Measurements from ENCODE around the gene SERTAD2.
A peak's percentile ranks its signal among the peaks of the same experiment; 100 is the strongest.

Gene SERTAD2

DNA sequence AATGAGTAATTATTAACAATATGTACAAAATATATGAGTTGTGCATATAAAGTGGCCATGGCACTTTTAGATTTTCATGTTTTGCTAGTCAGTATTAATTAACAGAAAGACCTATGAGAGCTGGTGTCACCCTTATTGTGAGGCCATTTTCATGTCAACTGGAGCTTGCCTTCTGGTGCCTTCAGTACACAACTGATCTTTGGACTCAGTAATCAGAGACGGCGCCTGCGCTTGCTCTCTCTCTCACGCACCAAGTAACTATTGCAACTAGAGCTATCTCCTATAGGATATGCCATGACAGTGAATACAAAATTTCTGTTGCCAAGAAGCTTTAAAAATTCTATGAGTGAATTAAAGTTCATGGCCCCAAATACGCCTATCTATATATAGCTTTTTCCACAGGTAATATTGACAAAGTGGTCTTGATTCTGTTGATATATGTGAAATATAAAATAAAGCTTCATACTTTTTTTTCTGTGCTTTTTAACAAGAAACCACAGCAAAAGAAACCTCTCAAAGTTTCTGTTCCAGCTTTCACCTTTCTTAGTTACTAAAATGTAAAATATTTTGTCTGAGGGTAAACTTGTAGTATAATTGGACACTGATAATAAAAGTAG is 2.9 kb downstream of the SERTAD2 start:
- in situ Hi-C loops (cut with HindIII; ENCODE audit: low pct_ligation_motif_present, low sequenced_read_pairs) = loop anchor here (25.0 kb wide), 1 partner anchor 211 kb away; no protein-coding TSS in a partner anchor
- DNase-seq = no peak
- H3K4me3 ChIP-seq (ENCODE audit: low read depth, low read length) = no peak overlapping the region
- TF ChIP-seq, protein P1, sequence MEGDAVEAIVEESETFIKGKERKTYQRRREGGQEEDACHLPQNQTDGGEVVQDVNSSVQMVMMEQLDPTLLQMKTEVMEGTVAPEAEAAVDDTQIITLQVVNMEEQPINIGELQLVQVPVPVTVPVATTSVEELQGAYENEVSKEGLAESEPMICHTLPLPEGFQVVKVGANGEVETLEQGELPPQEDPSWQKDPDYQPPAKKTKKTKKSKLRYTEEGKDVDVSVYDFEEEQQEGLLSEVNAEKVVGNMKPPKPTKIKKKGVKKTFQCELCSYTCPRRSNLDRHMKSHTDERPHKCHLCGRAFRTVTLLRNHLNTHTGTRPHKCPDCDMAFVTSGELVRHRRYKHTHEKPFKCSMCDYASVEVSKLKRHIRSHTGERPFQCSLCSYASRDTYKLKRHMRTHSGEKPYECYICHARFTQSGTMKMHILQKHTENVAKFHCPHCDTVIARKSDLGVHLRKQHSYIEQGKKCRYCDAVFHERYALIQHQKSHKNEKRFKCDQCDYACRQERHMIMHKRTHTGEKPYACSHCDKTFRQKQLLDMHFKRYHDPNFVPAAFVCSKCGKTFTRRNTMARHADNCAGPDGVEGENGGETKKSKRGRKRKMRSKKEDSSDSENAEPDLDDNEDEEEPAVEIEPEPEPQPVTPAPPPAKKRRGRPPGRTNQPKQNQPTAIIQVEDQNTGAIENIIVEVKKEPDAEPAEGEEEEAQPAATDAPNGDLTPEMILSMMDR (IDR thresholded peaks at IDR 0.05; ENCODE audit: low read depth, low read length, missing control alignments) = no peak
- no peak overlapping the region for H3K27ac ChIP-seq
- no peaks in the 10 kb centered on the region for H3K27me3 ChIP-seq (replicated peaks)
- H3K36me3 ChIP-seq (replicated peaks) = no peaks in the 10 kb centered on the region

DNA sequence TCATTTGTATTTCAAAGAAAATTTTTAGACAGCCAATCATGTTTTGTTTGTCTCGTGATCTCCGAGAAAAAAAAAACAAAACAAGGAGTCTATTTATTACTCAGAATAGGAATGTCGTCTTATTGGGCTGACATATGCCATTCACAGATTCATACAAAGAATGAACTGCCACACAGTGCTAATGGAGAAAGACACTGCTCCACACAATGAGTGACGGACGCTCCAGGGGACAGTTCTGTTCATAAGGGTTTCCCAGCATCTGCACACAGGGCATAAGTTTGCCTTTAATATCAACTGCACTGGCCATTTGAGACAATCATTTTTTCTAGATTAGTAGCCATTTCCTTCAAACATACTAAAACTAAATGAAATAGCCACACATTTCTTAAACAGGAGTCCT is 3.4 kb downstream of the SERTAD2 start:
- no peaks in the 10 kb centered on the region for H3K36me3 ChIP-seq (replicated peaks)
- TF ChIP-seq, protein P1 (IDR thresholded peaks at IDR 0.05; ENCODE audit: low read depth, low read length, missing control alignments) = no peak
- in situ Hi-C loops (cut with HindIII; ENCODE audit: low pct_ligation_motif_present, low sequenced_read_pairs) = loop anchor here (25.0 kb wide), 1 partner anchor 212 kb away; no protein-coding TSS in a partner anchor
- DNase-seq = no peak
- no peak overlapping the region for H3K4me3 ChIP-seq (ENCODE audit: low read depth, low read length)
- H3K27ac ChIP-seq = no peak overlapping the region
- H3K27me3 ChIP-seq (replicated peaks) = no peaks in the 10 kb centered on the region

DNA sequence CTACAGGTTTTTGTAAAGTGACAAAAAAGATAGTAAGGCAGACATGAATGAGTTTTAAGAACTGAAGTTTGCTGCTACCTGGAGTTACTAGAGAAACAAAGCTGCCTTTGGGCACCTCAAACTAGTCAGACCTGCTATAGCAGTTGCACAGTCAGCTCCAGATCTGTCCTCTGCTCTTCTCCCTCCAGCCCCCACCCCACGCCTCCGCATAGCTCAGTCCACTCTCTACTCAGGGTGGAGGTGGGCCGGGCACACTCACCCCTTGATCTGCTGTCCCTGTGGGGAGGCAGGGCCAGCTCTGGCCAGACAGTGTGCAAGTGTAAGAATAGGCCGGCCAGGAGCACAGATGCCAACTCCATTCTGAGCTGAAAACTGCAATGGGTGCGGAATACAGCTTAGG is 4.1 kb downstream of the SERTAD2 start:
- DNase-seq = no peak
- no peaks in the 10 kb centered on the region for H3K36me3 ChIP-seq (replicated peaks)
- in situ Hi-C loops (cut with HindIII; ENCODE audit: low pct_ligation_motif_present, low sequenced_read_pairs) = loop anchor here (25.0 kb wide), 1 partner anchor 213 kb away; no protein-coding TSS in a partner anchor
- no peaks in the 10 kb centered on the region for H3K27me3 ChIP-seq (replicated peaks)
- H3K27ac ChIP-seq = no peak overlapping the region
- no peak overlapping the region for H3K4me3 ChIP-seq (ENCODE audit: low read depth, low read length)
- TF ChIP-seq, protein P1 (IDR thresholded peaks at IDR 0.05; ENCODE audit: low read depth, low read length, missing control alignments) = no peak

DNA sequence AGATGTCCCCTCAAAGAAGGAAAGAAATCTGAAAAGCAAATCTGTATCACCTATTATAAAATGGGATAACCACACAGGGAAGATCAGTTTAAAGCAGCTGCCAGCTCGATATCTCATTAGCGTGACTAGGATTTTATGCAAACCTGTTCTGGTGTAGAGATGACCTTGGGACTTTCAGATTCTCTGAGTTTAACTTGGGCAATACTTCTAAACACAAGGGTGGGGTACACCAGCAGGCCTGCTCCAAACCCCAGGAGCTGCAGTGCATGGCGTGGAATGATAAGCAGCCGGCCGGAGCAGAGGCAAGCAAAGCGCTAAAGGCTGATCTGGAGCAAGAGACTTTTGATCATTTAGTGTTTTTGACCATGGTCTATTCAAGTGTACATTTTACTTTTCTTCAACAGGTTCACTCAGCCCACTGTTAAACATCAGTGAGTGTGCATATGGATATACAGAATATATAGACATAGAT is 4.7 kb downstream of the SERTAD2 start:
- Histone ChIP-seq H3K4me3 (ENCODE audit: low read depth, low read length) (no peak overlapping the region), H3K27ac (no peak overlapping the region)

DNA sequence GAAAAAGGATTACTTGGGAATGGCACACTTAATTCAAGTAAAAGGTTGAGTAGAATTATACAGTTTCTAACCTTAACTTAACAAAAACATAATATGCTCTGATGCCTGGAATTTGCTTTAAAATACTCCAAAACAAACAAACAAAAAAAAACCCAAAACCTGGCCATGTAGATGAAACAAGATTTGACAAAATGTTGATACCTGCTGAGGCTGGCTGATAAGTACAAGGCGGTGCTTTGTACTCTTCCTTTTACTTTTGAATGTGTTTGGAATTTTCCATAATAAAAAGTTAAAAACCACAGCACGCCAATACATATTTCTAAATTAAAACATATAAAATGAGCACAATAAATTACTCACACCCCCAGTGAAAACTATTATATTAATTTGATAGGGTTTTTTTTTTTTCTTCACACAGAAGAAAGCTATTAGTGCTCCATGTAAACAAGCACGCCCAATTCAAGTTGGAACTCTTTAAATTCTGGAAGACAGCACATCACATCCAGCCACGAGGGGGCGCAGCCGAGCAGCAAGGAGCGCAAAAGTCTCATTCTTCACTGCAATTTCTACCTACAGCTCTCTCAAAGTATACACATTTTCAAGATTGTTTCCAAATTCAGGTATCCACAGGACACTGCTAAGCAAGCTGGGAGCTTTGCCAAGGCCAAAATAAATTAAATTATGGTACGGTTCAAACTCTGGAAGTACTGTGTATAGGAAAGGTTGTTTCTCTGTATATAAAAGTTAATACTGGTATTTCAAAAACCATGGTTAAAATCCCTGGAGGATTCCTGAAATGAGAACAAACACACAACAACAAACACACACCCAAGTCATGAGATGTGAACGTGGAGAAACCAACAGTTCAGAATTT is 7.5 kb downstream of the SERTAD2 start:
- TF ChIP-seq, protein P1 (IDR thresholded peaks at IDR 0.05; ENCODE audit: low read depth, low read length, missing control alignments) = peak; percentile 94
- in situ Hi-C loops (cut with HindIII; ENCODE audit: low pct_ligation_motif_present, low sequenced_read_pairs) = no loop called here
- Histone ChIP-seq H3K4me3 (ENCODE audit: low read depth, low read length) (no peak overlapping the region), H3K27me3 (replicated peaks) (no peaks in the 10 kb centered on the region), H3K27ac (no peak overlapping the region), H3K36me3 (replicated peaks) (no peaks in the 10 kb centered on the region)
- peak; percentile 60 for DNase-seq

More for the DNA sequence above, 4.7 kb downstream of the SERTAD2 start:
- no peaks in the 10 kb centered on the region for H3K27me3 ChIP-seq (replicated peaks)
- in situ Hi-C loops (cut with HindIII; ENCODE audit: low pct_ligation_motif_present, low sequenced_read_pairs) = no loop called here
- DNase-seq = no peak
- TF ChIP-seq, protein P1 (IDR thresholded peaks at IDR 0.05; ENCODE audit: low read depth, low read length, missing control alignments) = no peak
- no peaks in the 10 kb centered on the region for H3K36me3 ChIP-seq (replicated peaks)

Measured in brain microvascular endothelial cell (primary cell).